Thoracic aorta (tissue), 2 donors: Measurements from ENCODE around the gene PPFIBP1. TPM values are rescaled to one million over a fixed set of nuclear protein-coding genes. Genes with fewer than 3 reads are reported as not detected.
"Not testable (repeated sequence)": the region's sequence is repeated elsewhere in the genome, so short reads cannot be mapped to it uniquely, and the experiment has no call there.

Experiments used
- ATAC-seq: fragments of 150-250 bp; one replicate; pipeline ENCODE4 v1.8.0; 2017; ENCODE audit warnings: low read depth; ENCODE audit not compliant: insufficient number of reproducible peaks, low FRiP score
- DNase-seq: peaks from one replicate; pipeline ENCODE4 v3.0.0-alpha.2; 2020; ENCODE audit warnings: low spot score
- H3K27ac ChIP-seq, 2 donors: fragments of 200-600 bp; sonication (generic); 1 replicate in 1 of 2; 2 replicates in 1 of 2; pipeline ENCODE4 v1.5.1; 2016; ENCODE audit warnings: mild to moderate bottlenecking in 2 of 2, moderate library complexity in 2 of 2
- H3K27me3 ChIP-seq: fragments of 200-600 bp; sonication (generic); replicated peaks from 2 replicates; pipeline ENCODE4 v1.6.0; 2016; ENCODE audit warnings: mild to moderate bottlenecking; ENCODE audit not compliant: insufficient read depth
- H3K36me3 ChIP-seq: fragments of 200-600 bp; sonication (generic); one replicate; pipeline ENCODE4 v1.5.1; 2016
- H3K4me1 ChIP-seq, 2 donors: fragments of 200-600 bp; sonication (generic); 1 replicate in 1 of 2; 2 replicates in 1 of 2; pipeline versions ENCODE4 v1.5.1 to v1.6.0; 2016; ENCODE audit warnings: low read depth in 2 of 2, mild to moderate bottlenecking in 1 of 2; ENCODE audit not compliant: control insufficient read depth in 1 of 2
- H3K4me3 ChIP-seq: fragments of 200-600 bp; sonication (generic); 2 replicates; pipeline ENCODE4 v1.5.1; 2016; ENCODE audit warnings: mild to moderate bottlenecking
- H3K9me3 ChIP-seq: fragments of 200-600 bp; sonication (generic); 2 replicates; pipeline ENCODE4 v1.5.1; 2016
- CTCF ChIP-seq: fragments of 200-600 bp; sonication (generic); IDR thresholded peaks from one replicate; pipeline ENCODE4 v1.5.1; 2019; ENCODE audit warnings: antibody characterized with exemption
- total RNA-seq, 2 donors: library from RNA; depleted of rRNA; stranded (reverse); fragments of >200 nt; gene quantifications; one replicate each; pipeline versions ENCODE4 v1.1.0 to v1.2.3, GENCODE V29; 2016

PPFIBP1 gene
- total RNA-seq, 2 donors from 2014 or later, result 103 to 232 TPM

DNA sequence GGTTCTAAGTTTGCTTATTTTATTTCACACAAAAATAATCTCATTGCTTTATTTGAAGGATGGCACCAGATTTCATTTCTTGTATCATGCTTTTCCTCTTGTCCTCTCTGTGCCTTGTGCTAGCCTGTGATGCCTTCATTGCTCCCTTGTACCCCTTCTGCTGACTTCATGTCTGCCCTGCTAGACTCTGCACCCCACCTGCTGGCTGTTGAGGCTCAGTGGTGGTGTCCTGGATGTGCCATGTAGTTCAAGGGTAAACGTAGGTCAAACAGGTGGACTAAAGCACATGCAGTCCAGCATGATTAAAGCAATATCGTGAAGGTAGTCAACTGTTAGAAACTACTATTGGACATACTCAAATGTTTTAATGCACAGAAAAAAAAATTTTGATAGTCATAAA, 208.3 kb downstream of the PPFIBP1 start:
- no peak overlapping the region for H3K27ac ChIP-seq
- H3K4me1 ChIP-seq, result no peaks in the 10 kb centered on the region
- TF ChIP-seq CTCF, result no peak
- H3K27me3 ChIP-seq, result no peaks in the 10 kb centered on the region
- DNase-seq (no peak), ATAC-seq (no peak)
- H3K4me3 ChIP-seq, result no peak overlapping the region
- peaks cover 9% of the 10 kb centered on the region for H3K36me3 ChIP-seq
- no peaks in the 10 kb centered on the region for H3K9me3 ChIP-seq

DNA sequence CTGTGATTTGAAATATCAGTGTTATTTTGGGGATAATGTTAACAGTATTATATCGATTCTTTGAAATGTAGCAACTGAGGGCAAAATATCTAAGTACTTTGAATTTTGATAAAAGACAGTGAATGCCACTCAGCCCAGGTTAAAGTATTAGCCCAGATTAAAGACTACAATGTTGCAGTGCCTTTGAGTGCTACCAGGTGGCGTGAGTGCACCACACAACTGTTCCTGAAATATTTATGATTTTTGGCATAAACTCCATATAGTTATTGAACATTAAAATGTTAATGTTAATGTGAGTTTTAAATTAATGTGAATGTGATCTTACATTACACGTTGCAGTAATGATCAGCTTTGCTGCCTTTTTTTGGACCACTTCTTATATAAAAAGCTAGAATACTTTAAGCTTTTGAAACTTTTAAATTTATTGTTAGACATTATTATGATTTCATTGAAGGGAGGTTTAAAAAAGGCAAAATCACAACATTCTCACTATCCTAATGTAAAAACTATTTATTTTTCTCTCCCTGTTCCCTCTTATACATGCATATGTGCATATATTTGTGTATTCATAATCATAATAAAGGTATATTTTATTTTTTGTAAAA, 209.1 kb downstream of the PPFIBP1 start:
- ATAC-seq (no peak), DNase-seq (no peak)
- TF ChIP-seq CTCF, result peak; percentile 80
- H3K9me3 ChIP-seq, result no peaks in the 10 kb centered on the region
- no peaks in the 10 kb centered on the region for H3K27me3 ChIP-seq
- H3K4me1 ChIP-seq, result no peaks in the 10 kb centered on the region
- peaks cover 9% of the 10 kb centered on the region for H3K36me3 ChIP-seq
- H3K4me3 ChIP-seq, result no peak overlapping the region
- H3K27ac ChIP-seq, result no peak overlapping the region

DNA sequence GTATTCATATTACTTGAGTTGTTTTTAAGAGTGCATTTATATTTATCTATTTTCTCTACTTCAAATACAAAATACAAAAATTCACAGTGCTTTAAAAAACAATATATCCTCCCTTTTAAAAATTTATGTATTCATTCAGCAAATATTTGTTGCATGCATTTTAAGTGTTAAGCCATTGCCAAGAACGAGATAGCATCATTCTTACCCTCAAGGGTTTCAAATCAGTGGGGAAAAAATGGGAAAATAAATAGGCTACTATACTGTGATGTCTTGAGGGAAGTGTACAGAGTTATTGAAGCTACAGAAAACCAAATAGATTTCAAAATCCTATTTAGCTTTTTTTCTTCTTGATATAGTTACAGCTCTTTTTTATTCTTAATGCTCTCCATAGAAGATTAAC, 209.8 kb downstream of the PPFIBP1 start:
- no peaks in the 10 kb centered on the region for H3K27me3 ChIP-seq
- DNase-seq (no peak), ATAC-seq (no peak)
- H3K36me3 ChIP-seq, result peaks cover 9% of the 10 kb centered on the region
- no peak for TF ChIP-seq CTCF
- no peaks in the 10 kb centered on the region for H3K4me1 ChIP-seq
- no peak overlapping the region for H3K27ac ChIP-seq
- no peak overlapping the region for H3K4me3 ChIP-seq
- no peaks in the 10 kb centered on the region for H3K9me3 ChIP-seq

DNA sequence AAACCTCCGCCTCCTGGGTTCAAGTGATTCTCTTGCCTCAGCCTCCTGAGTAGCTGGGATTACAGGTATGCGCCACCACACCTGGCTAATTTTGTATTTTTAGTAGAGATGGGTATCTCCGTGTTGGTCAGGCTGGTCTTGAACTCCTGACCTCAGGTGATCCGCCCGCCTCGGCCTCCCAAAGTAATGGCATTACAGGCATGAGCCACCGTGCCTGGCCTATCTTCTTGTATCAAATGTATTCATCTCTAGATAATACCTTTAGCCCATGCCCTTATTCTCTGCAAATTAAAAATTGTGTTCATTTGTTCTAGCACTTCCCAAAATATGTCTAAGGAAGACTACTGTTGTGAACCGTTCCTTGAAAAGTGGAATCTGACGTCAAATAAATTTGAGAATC, 210.3 kb downstream of the PPFIBP1 start:
- H3K27me3 ChIP-seq, DNase-seq, H3K4me3 ChIP-seq, H3K4me1 ChIP-seq, H3K27ac ChIP-seq, H3K36me3 ChIP-seq, ATAC-seq, H3K9me3 ChIP-seq: not testable (repeated sequence)

GRCh38 chr12:27743601-27744000, 219.6 kb downstream of the PPFIBP1 start:
- H3K27me3 ChIP-seq, result no peaks in the 10 kb centered on the region
- TF ChIP-seq CTCF, result no peak
- no peak for ATAC-seq
- no peak overlapping the region for H3K27ac ChIP-seq
- no peak overlapping the region for H3K4me3 ChIP-seq
- H3K9me3 ChIP-seq, result no peaks in the 10 kb centered on the region
- DNase-seq, result no peak
- H3K36me3 ChIP-seq, result no peaks in the 10 kb centered on the region
- H3K4me1 ChIP-seq, result peaks cover 21 to 52% of the 10 kb centered on the region in 2 donors

Other genes starting within 250 kb of the PPFIBP1 start
- gene BMAL2, start 191.4 kb upstream of the PPFIBP1 start, total RNA-seq, result 10 to 100 TPM in 1 of 2 donors, 1 to 10 TPM in 1; 5.8 to 11.1 TPM
- gene SMCO2, start 77.5 kb upstream of the PPFIBP1 start, total RNA-seq, result not detected
- gene REP15, start 172.2 kb downstream of the PPFIBP1 start, total RNA-seq, result 1 to 10 TPM; 5.6 to 8.3 TPM
- 10 to 100 TPM; 32.7 to 55.9 TPM for gene MRPS35, start 186.6 kb downstream of the PPFIBP1 start, total RNA-seq